GM06990 (cell line): Measurements from ENCODE around the gene RAB11B.
"Not testable (repeated sequence)": the region's sequence is repeated elsewhere in the genome, so short reads cannot be mapped to it uniquely, and the experiment has no call there.

ENCODE experiments used
- DNase-seq: peaks from one replicate; pipeline ENCODE4 v3.0.0-alpha.2; 2011; ENCODE audit not compliant: insufficient read length; ENCODE audit errors: extremely low read depth
- H3K27me3 ChIP-seq: replicated peaks from 2 replicates; pipeline ENCODE4 v1.6.0; 2011; ENCODE audit warnings: low read length; ENCODE audit not compliant: control insufficient read depth, insufficient read depth
- H3K36me3 ChIP-seq: 2 replicates; pipeline ENCODE4 v1.5.1; 2011; ENCODE audit warnings: low read length; ENCODE audit not compliant: control insufficient read depth, insufficient read depth
- H3K4me3 ChIP-seq: replicated peaks from 2 replicates; pipeline ENCODE4 v1.5.1; 2011; ENCODE audit warnings: low read depth, mild to moderate bottlenecking, control low read depth, low read length
- CTCF ChIP-seq: IDR thresholded peaks from 2 replicates; pipeline ENCODE4 v1.5.1; 2011; ENCODE audit warnings: low read length, control low read depth, mild to moderate bottlenecking, inconsistent platforms; ENCODE audit not compliant: insufficient read depth, poor library complexity, severe bottlenecking

The RAB11B gene

GRCh38 chr19:8389891-8390616 is at the start of gene RAB11B:
Gene RAB11B (plus strand): TSS chr19:8390360. CDS start chr19:8390417, 57 bp downstream.
- no peaks in the 10 kb centered on the region for H3K27me3 ChIP-seq
- H3K4me3 ChIP-seq, result peak within 1 kb of the TSS; percentile 77
- TF ChIP-seq CTCF, result no peak
- H3K36me3 ChIP-seq, result no peaks in the 10 kb centered on the region; the same call in 1 of the 2 replicates
- DNase-seq, result peak; percentile 99

GRCh38 chr19:8341504-8341903 is 48.7 kb upstream of the RAB11B start:
- not testable (repeated sequence) for H3K27me3 ChIP-seq

GRCh38 chr19:8342316-8342683 is 47.9 kb upstream of the RAB11B start:
- H3K4me3 ChIP-seq, result no peak overlapping the region
- H3K27me3 ChIP-seq, result peaks cover 2% of the 10 kb centered on the region
- no peak for TF ChIP-seq CTCF
- H3K36me3 ChIP-seq, result no peaks in the 10 kb centered on the region
- no peak for DNase-seq

More at GRCh38 chr19:8341504-8341903, 48.7 kb upstream of the RAB11B start:
- H3K36me3 ChIP-seq, H3K4me3 ChIP-seq, DNase-seq: not testable (repeated sequence)

GRCh38 chr19:8342684-8343482 is 47.3 kb upstream of the RAB11B start, which contains the start of gene KANK3:
Gene KANK3 (minus strand): TSS chr19:8343262. CDS start chr19:8337828, 5,434 bp downstream.
- peak within 1 kb of the TSS; percentile 46 for H3K4me3 ChIP-seq
- no peaks in the 10 kb centered on the region; the same call in 1 of the 2 replicates for H3K27me3 ChIP-seq
- no peak for TF ChIP-seq CTCF
- H3K36me3 ChIP-seq, result no peaks in the 10 kb centered on the region
- peak; percentile 87 for DNase-seq

GRCh38 chr19:8343483-8343844 is 46.7 kb upstream of the RAB11B start:
- H3K36me3 ChIP-seq, result no peaks in the 10 kb centered on the region
- H3K27me3 ChIP-seq, result no peaks in the 10 kb centered on the region; the same call in 1 of the 2 replicates
- DNase-seq, result no peak
- no peak for TF ChIP-seq CTCF
- H3K4me3 ChIP-seq, result no peak overlapping the region

GRCh38 chr19:8349629-8350372 is 40.4 kb upstream of the RAB11B start:
- DNase-seq, H3K36me3 ChIP-seq, H3K27me3 ChIP-seq, H3K4me3 ChIP-seq: not testable (repeated sequence)
